GM19240 (cell line): ENCODE data around the gene SH3BGRL2.

Experiments used
- DNase-seq: peaks from one replicate; pipeline ENCODE4 v3.0.0; 2011; ENCODE audit warnings: low spot score; ENCODE audit not compliant: insufficient read length

The SH3BGRL2 gene

GRCh38 chr6:79630883-79631692 lies at the start of gene SH3BGRL2:
Gene SH3BGRL2 (plus strand): TSS chr6:79631329. CDS start chr6:79631462, 133 bp downstream.
- DNase-seq, result no peak

GRCh38 chr6:79584332-79584731 lies 46.8 kb upstream of the SH3BGRL2 start:
- no peak for DNase-seq

DNA sequence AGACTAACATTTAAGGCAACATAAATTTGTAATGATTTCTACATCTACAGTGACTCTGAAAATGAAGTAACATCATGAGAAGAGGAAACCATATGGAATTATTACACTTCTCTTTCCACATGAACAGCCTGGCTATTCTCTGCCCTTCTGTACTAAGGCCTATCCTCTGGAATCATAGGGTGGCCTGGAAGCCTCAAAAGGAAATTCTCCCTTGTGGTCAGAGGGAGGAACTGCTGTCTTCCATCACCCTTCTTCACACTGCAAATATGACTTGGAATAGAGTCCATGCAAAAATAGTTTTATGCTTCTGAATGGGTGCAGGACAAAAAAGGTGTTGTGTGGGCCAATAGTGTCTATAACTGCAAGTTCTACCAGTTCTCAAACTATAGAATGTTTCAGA lies 44.6 kb upstream of the SH3BGRL2 start:
- no peak for DNase-seq

GRCh38 chr6:79589701-79590100 lies 41.4 kb upstream of the SH3BGRL2 start:
- DNase-seq, result no peak

GRCh38 chr6:79597155-79597554 lies 34.0 kb upstream of the SH3BGRL2 start:
- no peak for DNase-seq

GRCh38 chr6:79598012-79598411 lies 33.1 kb upstream of the SH3BGRL2 start:
- no peak for DNase-seq

DNA sequence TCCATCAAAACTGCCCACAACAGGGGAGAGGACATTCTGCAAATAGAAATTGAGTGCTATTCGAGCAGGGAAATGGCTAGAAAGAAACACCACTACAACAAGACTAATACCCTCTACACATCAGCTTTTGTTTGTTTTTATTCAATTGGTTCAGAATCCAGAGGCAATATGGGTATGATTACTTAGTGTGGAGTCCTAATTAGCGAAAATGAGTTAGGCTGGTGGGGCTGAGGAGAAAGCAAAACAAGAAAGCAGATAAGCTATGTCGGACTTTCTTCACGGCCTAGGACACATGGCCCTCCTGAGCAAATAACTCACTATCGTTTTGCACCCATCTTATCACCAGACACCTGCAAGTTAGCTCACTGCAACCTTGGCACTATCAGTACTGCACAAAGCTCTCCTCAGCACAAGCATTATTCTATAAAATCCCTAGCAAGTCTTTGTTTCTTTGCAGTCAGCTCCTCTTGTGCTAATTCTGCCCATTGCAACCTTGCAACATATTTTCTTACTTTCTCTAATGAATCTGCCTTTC lies 31.3 kb upstream of the SH3BGRL2 start:
- DNase-seq, result no peak

- no peak for DNase-seq
Measured at GRCh38 chr6:79600313-79600712, 30.8 kb upstream of the SH3BGRL2 start.

DNA sequence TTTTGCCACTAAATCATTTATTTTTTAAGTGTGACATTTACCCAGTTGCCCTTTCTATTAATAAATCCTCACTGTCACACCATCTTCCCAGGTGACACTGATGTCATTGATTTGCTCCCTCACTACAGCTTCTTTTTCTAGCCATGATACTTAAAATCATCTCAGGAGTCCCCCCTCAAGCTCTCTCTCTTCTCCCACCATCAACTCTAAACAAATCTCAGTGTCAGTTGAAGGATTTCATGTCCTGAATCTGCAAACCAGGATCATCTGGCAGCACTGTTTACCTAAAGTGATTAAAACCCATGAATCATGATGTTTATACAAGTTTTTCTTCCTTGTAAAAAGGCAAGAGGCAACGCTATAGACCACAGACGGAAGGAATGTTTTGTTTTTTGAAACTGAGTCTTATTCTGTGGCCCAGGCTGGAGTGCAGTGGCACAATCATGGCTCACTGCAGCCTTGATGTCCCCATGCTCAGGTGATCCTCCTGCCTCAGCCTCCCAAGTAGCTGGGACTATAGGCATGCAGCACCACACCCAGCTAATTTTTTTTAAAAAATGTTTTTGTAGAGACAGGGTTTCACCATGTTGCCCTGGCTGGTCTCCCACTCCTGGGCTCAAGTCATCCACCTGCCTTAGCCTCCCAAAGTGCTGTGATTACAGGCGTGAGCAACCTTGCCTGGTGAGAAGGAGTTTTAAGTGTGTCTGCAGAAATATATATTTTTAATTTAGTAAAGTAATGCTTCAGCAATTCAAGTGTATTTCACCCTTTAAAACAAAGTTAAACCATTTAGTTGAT lies 30.1 kb upstream of the SH3BGRL2 start:
- DNase-seq, result no peak

- no peak for DNase-seq
Measured at GRCh38 chr6:79602859-79603258, 28.3 kb upstream of the SH3BGRL2 start.

DNA sequence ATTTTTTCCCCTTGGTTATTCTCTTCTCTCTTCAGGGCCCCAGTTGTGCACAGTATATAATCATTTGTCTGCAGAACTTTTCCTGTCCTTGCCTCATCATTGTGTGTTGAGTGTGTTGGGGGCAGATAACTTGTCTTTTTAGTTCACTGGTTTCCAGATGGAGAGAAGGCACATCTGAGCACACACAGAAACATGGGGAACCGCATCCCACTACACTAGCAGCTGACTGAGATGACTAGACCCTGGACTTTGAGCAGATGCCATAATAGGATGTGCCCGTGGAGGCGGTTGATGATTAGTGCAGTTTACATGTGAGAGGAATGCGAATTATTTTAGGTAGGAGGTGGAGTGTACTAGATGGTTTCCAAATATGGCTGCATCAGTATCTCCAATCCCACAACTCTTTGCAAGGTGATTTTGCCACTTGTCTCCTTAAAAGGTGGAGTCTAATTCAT lies 26.5 kb upstream of the SH3BGRL2 start:
- DNase-seq, result no peak

- DNase-seq, result no peak
Measured at GRCh38 chr6:79605061-79605460, 26.1 kb upstream of the SH3BGRL2 start.

DNA sequence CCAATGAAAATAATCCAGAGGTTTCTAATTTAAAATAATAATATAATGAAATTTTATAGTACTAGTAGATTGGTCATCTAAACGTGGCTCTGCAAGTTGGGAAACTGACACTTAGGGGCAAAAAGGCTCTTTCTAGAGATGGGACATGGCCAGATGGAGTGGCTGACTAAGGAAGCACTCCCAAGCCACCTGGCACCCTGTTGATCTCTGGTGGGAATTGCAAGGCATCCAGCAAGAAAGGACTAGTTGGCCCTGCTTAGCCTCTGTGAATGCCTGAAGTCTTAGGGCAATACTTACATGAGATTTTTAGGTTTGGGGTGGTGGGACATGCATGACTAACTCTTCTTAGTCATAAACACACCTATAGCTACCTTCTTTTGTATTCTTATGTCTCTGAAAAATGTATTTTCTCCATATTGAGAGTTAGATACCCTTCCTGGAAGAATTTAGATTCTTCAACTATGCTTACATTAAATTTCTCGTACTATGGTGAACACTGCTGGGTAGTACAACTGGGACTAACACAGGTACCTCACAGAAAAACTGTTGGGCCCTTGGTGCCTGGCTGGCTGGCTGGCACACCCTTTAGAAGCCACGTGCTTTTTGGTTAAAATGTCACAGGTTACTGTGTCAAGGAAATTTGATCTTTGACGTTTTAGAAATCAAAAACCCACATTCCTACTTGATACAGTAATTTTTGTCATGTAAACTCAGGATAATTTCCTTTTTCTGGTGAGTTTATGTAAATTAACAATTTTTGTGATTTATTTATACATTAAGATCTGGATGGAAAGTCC lies 25.0 kb upstream of the SH3BGRL2 start:
- no peak for DNase-seq

DNA sequence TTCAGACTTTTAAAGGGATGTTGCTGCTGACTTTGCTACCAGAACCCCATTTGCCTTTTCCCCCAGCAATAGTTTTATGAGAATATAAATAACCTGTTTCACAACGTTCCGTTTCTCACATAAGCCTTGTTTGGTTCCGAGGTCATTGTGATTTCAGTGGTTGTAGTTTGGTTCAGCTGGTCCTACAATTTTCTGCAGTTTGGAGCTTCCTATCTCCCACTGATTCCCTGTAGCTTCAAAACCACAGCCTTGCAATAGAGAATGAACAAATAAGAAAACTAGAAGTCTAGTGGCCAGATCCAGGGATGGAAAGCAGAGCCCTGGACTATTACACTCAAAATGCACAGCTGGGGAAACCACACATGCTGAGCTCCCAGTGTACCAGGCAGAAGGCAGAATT lies 24.1 kb upstream of the SH3BGRL2 start:
- no peak for DNase-seq

DNA sequence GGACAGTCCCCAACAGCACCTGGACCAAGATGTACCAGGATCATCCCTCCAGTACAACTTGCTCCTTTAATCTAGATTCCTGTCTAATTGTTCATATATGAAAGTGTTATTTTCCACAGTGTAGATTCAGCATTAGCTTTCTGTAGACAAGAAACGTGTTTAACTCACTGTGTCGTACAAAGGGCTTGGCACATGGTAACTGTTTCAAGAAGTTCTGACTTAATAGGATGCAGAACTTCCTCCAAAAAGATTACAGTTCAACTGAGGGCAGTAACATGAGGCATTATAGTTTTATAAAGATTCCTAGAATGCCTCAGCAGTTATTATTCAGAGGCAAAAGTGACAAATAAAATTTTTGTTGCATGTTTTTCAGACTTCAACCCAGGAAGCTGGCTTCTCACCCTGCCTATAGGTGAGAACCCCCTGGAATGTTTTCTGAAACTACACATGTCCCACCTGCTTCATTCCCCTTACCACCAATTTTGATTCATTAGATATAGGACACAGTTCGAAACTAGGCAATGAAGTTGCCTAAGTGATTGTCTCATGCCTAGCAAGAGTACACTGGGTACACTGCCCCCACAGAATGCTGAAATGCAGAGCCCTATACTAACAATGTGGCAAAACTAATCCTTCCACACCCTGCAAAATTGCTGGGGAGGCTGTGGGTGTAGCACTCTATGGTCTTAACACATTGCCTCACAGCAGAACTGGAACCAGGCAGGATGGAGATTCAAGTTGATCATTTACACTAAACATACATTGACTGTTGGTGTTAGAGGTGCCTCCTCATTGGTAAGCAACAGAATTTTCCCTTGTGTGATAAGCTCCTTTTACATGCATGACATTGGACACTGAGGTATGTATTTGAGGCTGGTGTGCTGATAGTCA lies 22.6 kb upstream of the SH3BGRL2 start:
- DNase-seq, result no peak

DNA sequence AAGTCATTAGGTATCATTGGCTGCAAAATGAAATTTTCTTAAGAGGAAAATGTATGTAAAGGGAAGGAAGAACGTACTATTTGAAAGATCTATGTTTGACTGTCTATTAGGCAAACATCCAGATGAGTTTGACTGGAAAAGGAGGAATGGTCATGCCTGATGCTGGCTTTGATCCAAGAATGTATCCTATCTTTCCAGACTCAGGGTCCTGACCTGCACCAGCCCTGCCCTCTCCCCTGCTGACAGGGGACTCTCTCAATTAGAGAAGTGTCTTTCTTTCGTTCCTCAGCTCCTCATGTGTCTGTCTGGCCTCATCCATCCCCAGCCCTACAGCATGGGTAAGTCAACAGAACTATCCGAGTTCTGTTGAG lies 21.9 kb upstream of the SH3BGRL2 start:
- no peak for DNase-seq

GRCh38 chr6:79610306-79611009 lies 20.7 kb upstream of the SH3BGRL2 start:
- DNase-seq, result no peak

- no peak for DNase-seq
Measured at GRCh38 chr6:79612457-79612856, 18.7 kb upstream of the SH3BGRL2 start.

DNA sequence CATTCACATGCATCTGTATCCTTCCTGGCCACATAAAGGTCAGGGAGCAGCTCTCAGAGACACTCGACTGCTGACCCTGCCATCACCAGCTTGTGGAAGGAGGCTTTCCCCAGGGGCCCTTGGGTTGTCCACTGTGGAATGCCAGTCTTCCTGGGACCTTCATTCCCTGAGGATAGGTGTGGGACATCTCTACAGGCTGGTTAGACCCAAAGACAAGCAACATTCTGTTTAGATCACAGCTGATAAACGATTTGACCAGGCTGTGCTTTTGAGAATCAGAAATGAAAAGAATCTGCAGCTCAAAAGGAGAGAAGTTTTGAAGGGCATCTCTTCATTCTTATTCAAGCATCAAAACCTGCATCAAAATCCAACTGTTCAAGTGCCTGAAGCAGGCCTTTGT lies 18.2 kb upstream of the SH3BGRL2 start:
- DNase-seq, result no peak

GRCh38 chr6:79613912-79614311 lies 17.2 kb upstream of the SH3BGRL2 start:
- DNase-seq, result no peak
